HG02943 (cell line): Measurements from ENCODE around the gene FAT3.

Source experiments
- ATAC-seq: cut with Tn5 transposase; IDR thresholded peaks from one replicate; pipeline ENCODE4 v1.9.1; 2021; ENCODE audit warnings: mild to moderate bottlenecking, low read depth, moderate library complexity; ENCODE audit not compliant: unreplicated experiment

Gene FAT3

DNA sequence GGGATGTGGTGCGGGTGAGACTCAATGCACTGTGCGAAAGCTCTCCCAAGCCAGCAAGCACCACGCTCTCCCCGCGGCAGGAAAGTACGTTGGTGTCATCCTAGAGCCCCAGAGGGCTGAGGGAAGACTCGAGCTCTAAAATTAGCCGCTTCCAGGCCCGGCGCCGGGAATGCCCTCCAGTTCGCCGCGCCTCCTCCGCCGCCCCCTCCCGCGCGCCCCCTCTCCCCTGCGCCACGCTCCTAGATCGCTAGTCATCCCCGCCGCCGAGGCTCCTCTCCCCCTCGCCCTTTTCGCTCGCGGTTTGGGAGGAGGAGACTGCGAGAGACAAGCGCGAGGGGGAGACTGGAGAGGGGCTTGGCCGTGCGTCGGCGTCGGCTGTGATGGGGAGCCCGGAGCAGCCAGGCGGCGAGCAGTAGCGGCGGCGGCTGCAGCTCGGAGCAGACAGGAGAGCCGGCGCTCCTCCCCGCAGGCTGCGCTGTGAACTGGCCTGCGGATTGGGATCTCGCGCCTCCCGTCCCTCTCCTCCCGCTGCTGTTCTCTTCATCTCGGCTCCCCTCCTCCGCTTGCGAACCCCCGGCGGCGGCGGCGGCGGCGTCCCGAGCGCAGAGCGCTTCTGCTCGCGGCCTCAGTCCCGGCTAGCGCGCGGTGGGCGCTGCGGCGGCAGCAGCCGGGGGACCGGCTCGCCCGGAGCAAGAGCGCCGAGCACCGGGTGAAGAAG is at the start of gene FAT3:
FAT3 (plus strand) TSS at position 412 of the 718 bp plus-strand sequence. CDS start 127,295 bp downstream, outside the sequence.
- ATAC-seq, result no peak

- ATAC-seq, result no peak
Measured at GRCh38 chr11:92179017-92179670, 45.5 kb upstream of the FAT3 start.

DNA sequence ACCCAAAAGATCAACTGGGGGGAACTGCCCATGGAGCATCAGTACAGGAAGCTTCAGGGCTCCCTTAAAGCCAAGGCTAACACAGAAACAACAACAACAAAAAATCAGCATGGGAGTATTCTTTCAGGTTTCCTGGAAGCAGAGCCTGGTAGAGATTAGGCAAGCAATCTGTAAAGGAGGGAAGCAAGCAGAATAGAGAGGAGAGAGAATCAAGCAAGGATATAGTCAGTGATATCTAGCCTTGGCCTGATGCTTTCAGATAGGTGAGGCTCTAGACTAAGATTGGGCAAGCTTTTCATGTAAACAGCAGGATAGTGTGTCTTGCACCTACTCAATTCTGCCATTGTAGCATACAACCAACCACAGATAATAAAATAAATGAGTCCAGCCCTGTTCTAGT is 44.4 kb upstream of the FAT3 start:
- no peak for ATAC-seq

GRCh38 chr11:92180664-92181251 is 43.9 kb upstream of the FAT3 start:
- no peak for ATAC-seq

DNA sequence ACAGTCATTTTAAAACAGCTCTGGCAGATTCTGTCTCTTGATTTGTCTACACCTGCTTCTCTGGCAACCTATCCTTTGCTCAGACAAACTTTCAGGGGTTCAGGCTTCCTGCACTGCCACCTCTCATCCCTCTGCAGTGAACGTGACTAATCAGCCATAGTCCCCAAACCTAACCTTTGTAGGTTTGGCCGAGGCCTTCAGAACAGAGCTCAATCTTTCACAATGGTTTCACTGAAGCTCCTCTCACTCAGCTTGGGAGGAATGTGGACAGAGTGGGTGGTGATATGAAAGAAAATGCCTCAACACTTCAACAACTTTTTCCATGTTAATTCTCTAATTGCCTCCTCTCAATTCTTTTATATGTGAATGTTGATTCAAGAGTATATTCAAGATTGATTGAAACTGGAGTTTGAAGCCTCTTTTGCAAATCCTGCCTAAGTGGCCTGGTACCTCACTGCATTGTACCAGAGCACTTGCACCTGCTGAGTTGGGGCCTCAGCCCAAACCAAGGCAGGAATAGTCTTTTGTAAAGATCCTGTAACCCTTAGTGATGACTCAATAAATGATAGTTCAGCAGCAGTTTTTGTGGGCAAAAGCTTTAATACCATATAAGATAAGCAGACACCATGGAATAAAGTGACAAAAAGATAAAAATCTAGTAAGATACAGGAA is 33.9 kb upstream of the FAT3 start:
- no peak for ATAC-seq

DNA sequence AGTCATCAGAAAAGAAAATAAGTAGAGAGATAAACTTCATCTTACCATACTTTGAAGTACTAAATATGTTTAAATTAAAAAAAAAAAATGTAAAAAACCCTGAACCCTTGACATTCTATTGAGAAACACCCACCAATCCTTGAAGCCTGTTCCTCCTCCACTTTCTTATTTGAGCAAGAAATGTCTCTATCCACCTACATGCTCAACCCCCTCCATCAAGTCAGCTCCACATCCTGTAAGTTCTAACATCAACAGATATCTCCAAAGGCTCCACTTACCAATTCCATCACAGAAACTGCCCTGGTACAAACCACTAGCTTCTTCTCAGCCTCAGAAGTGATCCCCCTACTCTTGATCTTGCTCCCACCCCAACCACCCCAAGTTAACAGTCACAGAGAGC is 32.5 kb upstream of the FAT3 start:
- no peak for ATAC-seq

DNA sequence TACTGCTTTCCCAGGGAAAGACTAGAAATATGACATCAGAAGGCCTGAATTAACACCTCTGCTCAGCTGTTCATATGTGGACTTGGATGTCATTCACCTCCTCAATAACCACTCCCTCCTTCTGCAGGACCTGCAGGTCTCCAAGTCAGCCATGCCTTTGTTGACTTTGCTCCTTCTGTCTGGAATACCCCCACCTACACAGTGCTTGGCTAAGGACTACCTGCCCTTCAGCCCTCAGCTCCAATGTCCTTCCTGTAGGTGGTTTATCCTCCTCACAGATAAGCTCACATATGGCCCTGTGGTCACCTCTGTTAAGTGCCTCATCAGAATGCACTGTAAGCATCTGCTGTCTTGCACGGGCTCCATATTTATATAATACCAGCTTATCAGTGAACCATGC is 26.4 kb upstream of the FAT3 start:
- no peak for ATAC-seq

- no peak for ATAC-seq
Measured at GRCh38 chr11:92199991-92200390, 24.6 kb upstream of the FAT3 start.

DNA sequence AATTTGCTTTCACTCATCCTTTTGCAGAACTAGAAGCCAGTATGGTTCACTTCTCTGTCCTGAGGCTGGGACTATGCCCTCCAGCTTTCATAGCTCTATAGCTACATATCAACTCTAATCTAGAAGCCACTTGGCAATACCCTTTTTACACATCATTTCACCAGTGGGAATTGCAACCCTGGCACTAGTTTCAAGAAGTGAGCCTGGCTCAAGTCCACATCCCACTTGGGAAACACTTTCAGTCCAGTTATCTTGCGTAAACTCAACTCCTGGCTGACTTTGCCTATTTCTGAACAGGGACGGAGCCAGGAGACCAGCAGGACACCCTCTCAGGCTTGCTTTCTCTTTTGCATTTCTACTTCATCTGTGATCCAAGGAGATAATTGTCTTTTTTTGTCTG is 19.9 kb upstream of the FAT3 start:
- no peak for ATAC-seq

DNA sequence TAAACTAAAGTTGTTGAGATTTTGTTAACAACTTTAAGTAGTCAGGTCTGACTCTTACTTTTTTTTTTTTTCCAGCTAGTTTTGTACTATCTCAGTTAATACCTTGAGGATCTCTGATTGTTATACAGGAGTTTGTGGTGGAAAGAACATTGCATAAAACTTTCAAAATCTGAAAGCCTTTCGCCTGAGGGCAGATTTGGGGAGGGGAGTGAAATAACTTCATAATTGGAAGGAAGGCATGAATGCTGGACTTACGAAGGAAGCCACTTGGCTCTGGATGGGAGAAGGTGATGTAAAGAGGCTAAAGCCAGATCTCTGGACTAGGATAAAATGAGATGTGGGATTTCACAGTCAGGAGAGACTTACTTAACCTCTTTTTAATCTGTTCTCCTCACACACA is 18.2 kb upstream of the FAT3 start:
- no peak for ATAC-seq

GRCh38 chr11:92211576-92212167 is 12.9 kb upstream of the FAT3 start:
- no peak for ATAC-seq

DNA sequence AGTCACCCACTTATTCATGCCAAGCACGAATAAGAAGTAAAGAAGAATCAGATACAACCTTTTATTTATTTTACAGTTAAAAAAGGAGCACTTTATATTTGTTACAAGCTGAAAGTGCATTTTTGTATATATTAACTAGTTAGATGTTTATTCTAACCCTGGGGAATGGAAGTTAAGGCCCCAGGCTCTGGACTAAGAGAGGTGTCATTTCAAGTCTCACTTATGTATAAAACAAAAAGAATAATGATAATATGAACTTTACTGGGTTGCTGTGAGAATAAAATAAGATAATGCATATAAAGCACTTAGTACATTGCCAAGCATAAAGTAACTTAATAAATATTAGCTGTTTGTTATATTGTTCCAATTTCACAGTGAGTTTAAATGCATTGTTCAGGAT is 12.1 kb upstream of the FAT3 start:
- ATAC-seq, result no peak

- ATAC-seq, result no peak
Measured at GRCh38 chr11:92216789-92217188, 7.8 kb upstream of the FAT3 start.

- ATAC-seq, result no peak
Measured at GRCh38 chr11:92219476-92219875, 5.1 kb upstream of the FAT3 start.

- no peak for ATAC-seq
Measured at GRCh38 chr11:92222701-92223100, 1.9 kb upstream of the FAT3 start.

DNA sequence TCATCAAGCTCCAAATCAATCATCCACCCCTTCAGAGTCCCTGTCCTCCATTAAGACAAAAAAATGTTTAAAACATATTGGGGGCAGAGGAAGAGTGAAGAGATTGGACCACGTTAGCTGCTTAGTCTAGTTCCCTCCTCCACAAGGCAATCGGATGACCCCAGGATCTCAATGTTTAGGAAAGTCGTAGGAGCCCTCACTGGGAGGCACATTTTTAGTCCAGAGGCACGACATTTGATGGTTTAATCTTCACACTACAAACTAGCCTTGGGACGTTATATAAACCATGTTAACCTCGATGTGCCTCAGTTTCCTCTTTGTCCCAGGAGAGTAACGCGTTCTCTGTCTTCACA is 588 bp upstream of the FAT3 start:
- no peak for ATAC-seq

DNA sequence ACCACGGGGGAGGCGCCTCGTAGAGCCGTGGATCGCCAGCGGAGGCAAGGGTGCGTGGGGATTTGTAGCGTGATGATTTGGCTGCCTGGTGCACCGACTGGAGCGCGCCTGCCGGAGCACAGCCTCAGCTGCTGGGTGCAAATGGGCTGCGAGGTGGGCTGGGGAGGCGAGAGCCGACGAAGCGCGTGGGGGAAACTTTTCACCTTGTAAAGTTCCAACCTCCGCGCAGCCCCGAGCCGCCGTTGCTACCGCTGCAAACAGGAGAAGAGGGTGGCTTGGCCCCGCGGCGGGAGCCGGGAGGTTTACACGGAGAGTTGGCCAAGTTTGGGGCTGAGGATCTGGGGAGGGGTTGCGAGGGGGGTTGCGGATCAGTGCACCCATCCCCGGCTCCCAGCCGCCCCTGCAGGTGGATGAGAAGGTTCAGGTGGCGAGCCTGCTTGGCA is 528 bp downstream of the FAT3 start:
- no peak for ATAC-seq

DNA sequence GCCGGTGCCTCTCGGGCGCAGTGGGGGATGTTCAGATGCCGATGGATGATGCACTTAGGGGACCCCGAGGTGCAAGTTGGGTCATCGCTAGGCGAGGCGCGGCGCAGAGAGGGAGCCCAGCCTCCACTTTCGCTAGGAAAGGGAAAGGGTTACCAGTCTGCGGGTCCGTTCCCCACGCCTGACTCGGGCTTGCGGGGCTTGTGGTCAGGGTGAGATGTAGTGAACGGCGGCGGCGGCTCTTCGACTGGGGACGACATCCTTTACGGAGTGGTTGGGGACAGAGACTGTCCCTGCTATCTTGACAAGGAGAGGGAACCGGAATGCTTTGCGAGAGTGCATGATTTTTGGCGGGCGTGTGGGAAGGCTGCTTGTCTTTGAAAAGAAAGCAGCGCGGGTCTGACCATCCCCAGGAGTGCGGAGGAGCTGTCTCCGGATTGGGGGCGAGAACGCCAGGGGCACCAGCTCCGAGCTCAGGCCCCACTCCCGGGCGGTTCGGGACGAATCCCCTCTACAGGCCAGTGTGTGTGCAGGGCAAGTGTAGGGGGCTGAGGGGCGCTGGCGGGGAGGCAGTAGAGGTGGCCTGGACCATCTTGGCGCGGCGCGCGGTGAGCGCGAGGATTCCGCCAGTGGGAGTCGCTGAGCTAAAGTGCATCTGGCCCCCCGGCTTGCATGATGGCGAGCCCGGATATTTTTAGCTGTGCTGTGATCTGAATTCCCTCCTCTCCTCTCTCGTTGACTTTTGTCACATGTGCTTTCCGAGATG is 1.1 kb downstream of the FAT3 start:
- ATAC-seq, result no peak

DNA sequence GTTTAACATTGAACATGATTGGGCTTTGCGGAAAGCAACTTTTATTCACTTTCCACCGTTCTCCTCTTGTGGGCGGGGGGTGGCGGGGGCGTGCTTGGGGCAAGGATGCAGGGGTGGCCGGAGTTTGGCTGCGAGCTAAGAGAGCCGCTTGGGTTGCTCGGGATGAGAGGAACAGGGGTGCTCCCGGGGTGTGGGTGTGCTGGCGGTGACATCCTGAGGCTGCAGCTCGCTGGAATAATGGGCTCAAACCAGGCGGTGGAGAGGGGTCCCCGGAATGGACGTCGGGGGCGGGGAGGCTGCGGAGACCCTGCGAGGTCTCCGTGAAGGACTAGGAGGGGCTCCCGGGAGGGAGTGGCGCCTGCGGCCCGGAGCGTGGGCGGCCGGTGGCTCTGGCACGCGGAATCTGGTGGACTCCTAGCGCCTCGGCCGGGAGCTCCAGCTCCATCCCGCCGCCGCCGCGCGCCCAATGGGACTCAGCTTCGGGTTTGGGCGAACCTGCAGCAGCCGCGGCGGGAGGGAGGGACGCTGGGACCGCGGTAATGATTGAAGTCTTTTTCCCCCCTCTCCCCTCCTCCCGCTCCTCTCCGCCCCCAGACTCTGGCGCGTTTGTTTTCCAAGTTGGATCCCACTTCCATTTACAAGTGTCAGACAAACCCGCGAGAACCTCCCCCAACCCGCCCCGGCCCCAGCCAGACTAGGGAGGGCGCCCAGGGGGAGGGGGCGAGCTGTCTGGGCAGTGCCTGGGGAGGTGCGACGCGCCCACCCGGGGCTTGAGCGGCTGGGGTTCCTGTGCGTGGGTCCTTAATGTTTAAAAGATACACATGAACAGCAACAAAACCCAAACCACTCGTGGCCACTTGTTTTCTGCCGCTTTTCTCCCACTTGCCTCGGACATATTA is 2.0 kb downstream of the FAT3 start:
- no peak for ATAC-seq
